Measurements from ENCODE around the gene PCDHB1. TPM values are rescaled to one million over a fixed set of nuclear protein-coding genes. Genes with fewer than 3 reads are reported as not detected.
"Not testable (repeated sequence)": the region's sequence is repeated elsewhere in the genome, so short reads cannot be mapped to it uniquely, and the experiment has no call there.

PCDHB1 gene
- total and polyA plus RNA-seq, 2 experiments from 2014 or later: 0.03 to 0.05 TPM

- TF ChIP-seq REST (IDR thresholded peaks at IDR 0.05; ENCODE audit: unreplicated experiment): no peak
- TF ChIP-seq ZNF331 (CRISPR knock-in tag; IDR thresholded peaks at IDR 0.05; ENCODE audit: low read depth): no peak
- no peak for TF ChIP-seq EZH2phosphoT487 (IDR thresholded peaks at IDR 0.05; ENCODE audit: unreplicated experiment)
- TF ChIP-seq ETS1 (IDR thresholded peaks at IDR 0.05): no peak
- TF ChIP-seq STAT1 (IDR thresholded peaks at IDR 0.05; ENCODE audit: unreplicated experiment): no peak
Observed at GRCh38 chr5:141100243-141100805, 49.1 kb downstream of the PCDHB1 start, which contains the start of gene PCDHB3 (continued).

GRCh38 chr5:141101059-141101458 lies 49.9 kb downstream of the PCDHB1 start:
- H3K27me3 ChIP-seq (ENCODE audit: insufficient read depth): no peaks in the 10 kb centered on the region
- H3K4me1 ChIP-seq (ENCODE audit: insufficient read depth): no peaks in the 10 kb centered on the region
- peak overlapping the region; percentile 3; the same call in 1 of the 2 replicates for H2AFZ ChIP-seq
- peak overlapping the region; percentile 77 for H3K4me2 ChIP-seq
- H3K36me3 ChIP-seq (ENCODE audit: insufficient read depth): no peaks in the 10 kb centered on the region
- no peaks in the 10 kb centered on the region for H3F3A ChIP-seq (replicated peaks; ENCODE audit: low read depth)
- DNase-seq (ENCODE audit: low spot score) (peak; percentile 38), ATAC-seq (peak; percentile 67)
- no peaks in the 10 kb centered on the region; the same call in 1 of the 2 replicates for H4K20me1 ChIP-seq (replicated peaks; ENCODE audit: insufficient read depth)
- no peaks in the 10 kb centered on the region for H3K9me2 ChIP-seq (ENCODE audit: insufficient read depth)
- no peak overlapping the region for H3K27ac ChIP-seq (ENCODE audit: low read depth)
- Mint-ChIP-seq H3K27ac (no peak overlapping the region; the same call in 1 of the 2 replicates), H3K4me3 (peak overlapping the region; percentile 73), H3K4me1 (peaks cover 2% of the 10 kb centered on the region; the same call in 1 of the 3 replicates), H3K9me3 (peaks cover 17% of the 10 kb centered on the region; the same call in 2 of the 3 replicates), H3K36me3 (ENCODE audit: low read depth) (peaks cover 53% of the 10 kb centered on the region), H3K27me3 (ENCODE audit: insufficient read depth, low read depth, poor library complexity) (peaks cover 2% of the 10 kb centered on the region)
- H3K79me2 ChIP-seq (replicated peaks; ENCODE audit: insufficient read depth): peaks cover 38% of the 10 kb centered on the region
- H3K4me3 ChIP-seq: peak overlapping the region; percentile 60
- TF ChIP-seq EZH2phosphoT487 (IDR thresholded peaks at IDR 0.05; ENCODE audit: unreplicated experiment): no peak
- no peak for TF ChIP-seq REST (IDR thresholded peaks at IDR 0.05; ENCODE audit: unreplicated experiment)

- not testable (repeated sequence) for H3F3A ChIP-seq (replicated peaks; ENCODE audit: low read depth); H3K4me3 Mint-ChIP-seq; H3K27ac Mint-ChIP-seq; ATAC-seq; H3K4me1 Mint-ChIP-seq; H3K27ac ChIP-seq (ENCODE audit: low read depth); H3K27me3 ChIP-seq (ENCODE audit: insufficient read depth); H3K4me2 ChIP-seq; H3K9me2 ChIP-seq (ENCODE audit: insufficient read depth); H3K36me3 ChIP-seq (ENCODE audit: insufficient read depth); H3K27me3 Mint-ChIP-seq (ENCODE audit: insufficient read depth, low read depth, poor library complexity); H2AFZ ChIP-seq; DNase-seq (ENCODE audit: low spot score); H3K4me3 ChIP-seq; H4K20me1 ChIP-seq (replicated peaks; ENCODE audit: insufficient read depth); H3K4me1 ChIP-seq (ENCODE audit: insufficient read depth)
- peaks cover 14% of the 10 kb centered on the region; the same call in 2 of the 3 replicates for H3K9me3 Mint-ChIP-seq
- peaks cover 48% of the 10 kb centered on the region for H3K36me3 Mint-ChIP-seq (ENCODE audit: low read depth)
- H3K79me2 ChIP-seq (replicated peaks; ENCODE audit: insufficient read depth): peaks cover 36% of the 10 kb centered on the region
Observed at GRCh38 chr5:141102070-141102469, 50.9 kb downstream of the PCDHB1 start.

- H3K27me3 Mint-ChIP-seq (ENCODE audit: insufficient read depth, low read depth, poor library complexity); H4K20me1 ChIP-seq (replicated peaks; ENCODE audit: insufficient read depth); H3K4me2 ChIP-seq; ATAC-seq; H3K36me3 ChIP-seq (ENCODE audit: insufficient read depth); H2AFZ ChIP-seq; DNase-seq (ENCODE audit: low spot score); H3K4me3 Mint-ChIP-seq; H3K4me1 ChIP-seq (ENCODE audit: insufficient read depth); H3K27me3 ChIP-seq (ENCODE audit: insufficient read depth); H3K4me3 ChIP-seq; H3K27ac ChIP-seq (ENCODE audit: low read depth); H3K27ac Mint-ChIP-seq; H3K9me2 ChIP-seq (ENCODE audit: insufficient read depth); H3K4me1 Mint-ChIP-seq; H3F3A ChIP-seq (replicated peaks; ENCODE audit: low read depth): not testable (repeated sequence)
- Mint-ChIP-seq H3K36me3 (ENCODE audit: low read depth) (peaks cover 48% of the 10 kb centered on the region), H3K9me3 (peaks cover 11% of the 10 kb centered on the region; the same call in 2 of the 3 replicates)
- H3K79me2 ChIP-seq (replicated peaks; ENCODE audit: insufficient read depth): peaks cover 32% of the 10 kb centered on the region
Observed at GRCh38 chr5:141102471-141102870, 51.3 kb downstream of the PCDHB1 start.
